Prostate gland (tissue), 2 donors: ENCODE results near the gene GMIP. TPM values are rescaled to one million over a fixed set of nuclear protein-coding genes. Genes with fewer than 3 reads are reported as not detected.
"Not testable (repeated sequence)": the region's sequence is repeated elsewhere in the genome, so short reads cannot be mapped to it uniquely, and the experiment has no call there.

Experiments used
- DNase-seq: peaks from one replicate; pipeline ENCODE4 v3.0.0-alpha.2; 2019; ENCODE audit warnings: low spot score
- H3K27ac ChIP-seq, 2 donors: fragments of 200-600 bp; sonication (generic); 2 replicates each; pipeline ENCODE4 v1.5.1; 2017 to 2019
- H3K27me3 ChIP-seq: fragments of 200-600 bp; sonication (generic); replicated peaks from 2 replicates; pipeline ENCODE4 v1.5.1; 2019; ENCODE audit not compliant: insufficient read depth
- H3K36me3 ChIP-seq, 2 donors: fragments of 200-600 bp; sonication (generic); 1 replicate in 1 of 2; 2 replicates in 1 of 2; pipeline versions ENCODE4 v1.5.1 to v1.8.1; 2017 to 2019
- H3K4me1 ChIP-seq: fragments of 200-600 bp; sonication (generic); replicated peaks from 2 replicates; pipeline ENCODE4 v1.5.1; 2019
- H3K4me3 ChIP-seq, 2 donors: fragments of 200-600 bp; sonication (generic); 2 replicates each; pipeline ENCODE4 v1.5.1; 2017 to 2019
- H3K9me3 ChIP-seq: fragments of 200-600 bp; sonication (generic); 2 replicates; pipeline ENCODE4 v1.5.1; 2017
- POLR2A ChIP-seq: fragments of 450-650 bp; IDR thresholded peaks from one replicate; pipeline ENCODE4 v1.6.1; 2016; ENCODE audit warnings: antibody characterized with exemption, mild to moderate bottlenecking
- POLR2AphosphoS5 ChIP-seq: sonication (generic); formaldehyde crosslinking; IDR thresholded peaks from one replicate; pipeline ENCODE4 v1.6.1; 2017; ENCODE audit warnings: antibody characterized with exemption
- WGBS: methylation state at CpG from one replicate; pipeline ENCODE4 v1.1.5; 2018; 5-methylcytosine and 5-hydroxymethylcytosine counted together
- intact Hi-C: fragments of 100-400 bp; cut with DNase I; formaldehyde crosslinking; loops from one replicate; pipeline ENCODE4 v1.14.2; 2022
- total RNA-seq, 2 donors: library from RNA; depleted of rRNA; stranded (reverse); fragments of >200 nt; gene quantifications; one replicate each; pipeline ENCODE4 v1.1.0, GENCODE V29; 2016
- TF ChIP-seq, protein P1 (sequence below), 4 experiments: fragments of 200-600 bp in 2 of 4; fragments of 450-650 bp in 2 of 4; sonication (generic) in 2 of 4; IDR thresholded peaks; 1 replicate in 3 of 4; 2 replicates in 1 of 4; pipeline ENCODE4 v1.5.1; 2016 to 2019; ENCODE audit warnings: antibody characterized with exemption in 4 of 4, mild to moderate bottlenecking in 2 of 4, moderate library complexity in 2 of 4

Gene GMIP
- total RNA-seq, 2 donors from 2014 or later, result 10.2 to 11.6 TPM

GRCh38 chr19:19615086-19615485, 28.4 kb downstream of the GMIP start:
- H3K36me3 ChIP-seq, result no peaks in the 10 kb centered on the region
- intact Hi-C loops, result no loop called here
- no peak for DNase-seq
- H3K9me3 ChIP-seq, result no peaks in the 10 kb centered on the region
- no peak for TF ChIP-seq POLR2AphosphoS5
- no peak for TF ChIP-seq POLR2A
- TF ChIP-seq, protein P1, sequence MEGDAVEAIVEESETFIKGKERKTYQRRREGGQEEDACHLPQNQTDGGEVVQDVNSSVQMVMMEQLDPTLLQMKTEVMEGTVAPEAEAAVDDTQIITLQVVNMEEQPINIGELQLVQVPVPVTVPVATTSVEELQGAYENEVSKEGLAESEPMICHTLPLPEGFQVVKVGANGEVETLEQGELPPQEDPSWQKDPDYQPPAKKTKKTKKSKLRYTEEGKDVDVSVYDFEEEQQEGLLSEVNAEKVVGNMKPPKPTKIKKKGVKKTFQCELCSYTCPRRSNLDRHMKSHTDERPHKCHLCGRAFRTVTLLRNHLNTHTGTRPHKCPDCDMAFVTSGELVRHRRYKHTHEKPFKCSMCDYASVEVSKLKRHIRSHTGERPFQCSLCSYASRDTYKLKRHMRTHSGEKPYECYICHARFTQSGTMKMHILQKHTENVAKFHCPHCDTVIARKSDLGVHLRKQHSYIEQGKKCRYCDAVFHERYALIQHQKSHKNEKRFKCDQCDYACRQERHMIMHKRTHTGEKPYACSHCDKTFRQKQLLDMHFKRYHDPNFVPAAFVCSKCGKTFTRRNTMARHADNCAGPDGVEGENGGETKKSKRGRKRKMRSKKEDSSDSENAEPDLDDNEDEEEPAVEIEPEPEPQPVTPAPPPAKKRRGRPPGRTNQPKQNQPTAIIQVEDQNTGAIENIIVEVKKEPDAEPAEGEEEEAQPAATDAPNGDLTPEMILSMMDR (IDR thresholded peaks at IDR 0.05), result no peak
- H3K27ac ChIP-seq, result no peak overlapping the region
- no peak overlapping the region for H3K4me3 ChIP-seq
- H3K4me1 ChIP-seq, result no peaks in the 10 kb centered on the region
- WGBS, result 92% methylated on average over 3 of the region's 3 CpGs
- no peaks in the 10 kb centered on the region for H3K27me3 ChIP-seq

DNA sequence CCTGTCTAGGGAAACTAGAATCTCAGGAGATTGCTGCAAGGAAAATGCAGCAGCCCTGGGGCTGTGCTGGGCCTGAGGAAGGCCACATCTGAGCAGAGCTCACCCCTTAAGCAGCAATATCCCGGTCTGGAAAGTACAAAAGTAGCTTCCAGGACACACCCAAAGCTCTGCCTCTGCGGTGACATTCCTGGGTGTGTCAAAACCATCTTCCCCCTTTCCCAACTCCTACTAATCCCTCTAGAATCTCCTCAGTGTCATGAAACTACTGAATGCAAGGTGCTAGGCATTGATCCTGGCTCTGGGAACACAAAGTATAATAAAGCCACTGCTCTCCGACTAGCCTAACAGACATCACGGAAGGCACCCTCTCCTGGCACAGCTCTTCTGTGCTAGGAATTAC, 30.0 kb downstream of the GMIP start:
- Histone ChIP-seq H3K27ac (no peak overlapping the region), H3K27me3 (no peaks in the 10 kb centered on the region), H3K4me1 (no peaks in the 10 kb centered on the region), H3K9me3 (no peaks in the 10 kb centered on the region), H3K36me3 (no peaks in the 10 kb centered on the region), H3K4me3 (no peak overlapping the region)
- intact Hi-C loops, result no loop called here
- TF ChIP-seq POLR2AphosphoS5, result no peak
- WGBS, result 61% methylated on average over 4 of the region's 4 CpGs
- no peak for DNase-seq

- Histone ChIP-seq H3K36me3 (no peaks in the 10 kb centered on the region), H3K4me1 (no peaks in the 10 kb centered on the region), H3K27me3 (no peaks in the 10 kb centered on the region), H3K4me3 (no peak overlapping the region), H3K9me3 (no peaks in the 10 kb centered on the region), H3K27ac (no peak overlapping the region)
- 83% methylated on average over 10 of the region's 10 CpGs for WGBS
- intact Hi-C loops, result no loop called here
- DNase-seq, result no peak
- TF ChIP-seq, protein P1 (IDR thresholded peaks at IDR 0.05), result no peak
- TF ChIP-seq POLR2A, result no peak
- TF ChIP-seq POLR2AphosphoS5, result no peak
Observed at GRCh38 chr19:19610376-19611202, 32.9 kb downstream of the GMIP start.

DNA sequence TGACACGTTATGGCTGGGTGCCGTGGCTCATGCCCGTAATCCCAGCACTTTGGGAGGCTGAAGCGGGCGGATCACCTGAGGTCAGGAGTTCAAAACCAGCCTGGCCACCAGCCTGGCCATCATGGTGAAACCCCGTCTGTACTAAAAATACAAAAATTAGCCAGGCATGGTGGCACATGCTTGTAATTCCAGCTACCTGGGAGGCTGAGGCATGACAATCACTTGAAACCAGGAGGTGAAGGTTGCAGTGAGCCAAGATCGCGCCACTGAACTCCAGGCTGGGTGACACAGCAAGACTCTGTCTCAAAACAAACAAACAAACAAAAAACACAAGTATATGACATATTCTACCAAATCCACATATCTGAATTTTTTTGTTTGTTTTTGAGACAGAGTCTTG, 36.8 kb downstream of the GMIP start:
- H3K4me3 ChIP-seq, H3K4me1 ChIP-seq, intact Hi-C loops, H3K27me3 ChIP-seq, H3K9me3 ChIP-seq, H3K36me3 ChIP-seq, H3K27ac ChIP-seq, DNase-seq: not testable (repeated sequence)
- 92% methylated on average over 8 of the region's 8 CpGs for WGBS

DNA sequence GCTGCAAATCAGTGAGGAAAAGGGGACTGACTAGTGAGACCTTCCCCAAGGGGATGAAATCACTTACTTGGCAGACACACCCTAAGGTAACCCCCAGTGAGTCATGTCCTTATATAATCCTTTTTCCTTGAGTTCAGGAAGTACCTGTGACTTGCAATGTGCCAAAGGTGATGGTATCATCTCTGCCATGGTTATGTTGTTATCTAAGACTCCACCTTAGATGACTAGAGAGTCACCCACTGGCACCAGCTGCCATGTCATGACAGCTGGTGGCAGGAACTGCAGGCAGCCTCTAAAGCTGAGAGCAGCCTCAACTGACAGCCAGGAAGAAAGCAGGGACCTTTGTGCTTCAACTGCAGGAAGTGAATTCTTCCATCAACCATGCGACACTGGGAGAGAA, 37.4 kb downstream of the GMIP start:
- no peak for DNase-seq
- TF ChIP-seq POLR2AphosphoS5 (no peak), POLR2A (no peak)
- TF ChIP-seq, protein P1 (IDR thresholded peaks at IDR 0.05), result no peak
- Histone ChIP-seq H3K9me3 (no peaks in the 10 kb centered on the region), H3K4me1 (no peaks in the 10 kb centered on the region), H3K27ac (no peak overlapping the region), H3K4me3 (no peak overlapping the region), H3K27me3 (no peaks in the 10 kb centered on the region), H3K36me3 (no peaks in the 10 kb centered on the region)
- 71% methylated on average over 1 of the region's 1 CpG for WGBS
- intact Hi-C loops, result no loop called here

- H3K4me1 ChIP-seq, result no peaks in the 10 kb centered on the region
- no peaks in the 10 kb centered on the region for H3K9me3 ChIP-seq
- 51% methylated on average over 3 of the region's 3 CpGs for WGBS
- no peaks in the 10 kb centered on the region for H3K27me3 ChIP-seq
- no peak overlapping the region for H3K27ac ChIP-seq
- DNase-seq, result no peak
- no peaks in the 10 kb centered on the region for H3K36me3 ChIP-seq
- intact Hi-C loops, result no loop called here
- H3K4me3 ChIP-seq, result no peak overlapping the region
- TF ChIP-seq POLR2AphosphoS5 (no peak), POLR2A (no peak)
- TF ChIP-seq, protein P1 (IDR thresholded peaks at IDR 0.05), result no peak
Observed at GRCh38 chr19:19602713-19603324, 40.6 kb downstream of the GMIP start.
